ENCODE data around the gene NUDT14.

NUDT14 gene

DNA sequence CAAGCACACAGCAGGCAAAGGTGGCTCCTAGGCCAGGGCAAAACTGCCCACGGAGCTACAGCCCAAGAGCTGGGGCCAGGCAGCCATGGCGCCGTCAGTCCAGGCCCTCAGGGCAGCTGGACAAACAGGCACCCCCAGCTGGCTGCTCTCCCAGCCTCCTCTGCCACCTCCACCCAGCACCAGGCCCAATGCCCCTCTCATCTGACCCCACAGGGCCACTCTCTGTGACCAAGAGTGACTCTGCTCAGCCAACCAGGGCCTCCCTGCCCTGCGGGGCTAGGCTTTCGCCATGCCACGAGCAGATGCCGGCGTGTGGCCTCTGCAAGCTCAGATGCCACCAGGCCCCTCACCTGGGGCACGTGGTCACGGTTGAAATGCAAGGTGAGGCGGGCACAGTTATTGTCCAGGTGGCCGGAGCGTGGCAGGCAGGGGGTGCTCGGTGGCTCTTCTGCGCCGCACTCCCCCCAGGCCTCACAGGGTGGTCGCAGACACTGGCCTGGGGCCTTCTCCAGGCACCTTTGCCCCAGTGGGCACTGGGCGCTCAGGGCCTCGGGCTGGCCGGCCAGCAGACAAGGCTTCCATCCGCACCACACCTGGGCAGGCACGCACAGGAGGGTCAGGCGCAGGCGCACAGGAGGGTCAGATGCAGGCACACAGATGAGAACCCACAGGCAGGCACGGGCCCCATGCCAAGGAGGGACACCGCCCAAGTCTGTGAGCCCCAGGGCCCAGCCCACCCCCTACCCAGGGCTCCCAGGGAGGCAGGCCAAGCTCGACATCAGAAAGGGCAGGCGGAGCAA lies 35.5 kb downstream of the NUDT14 start:
- TF ChIP-seq KLF8 (tag by site-specific recombination; IDR thresholded peaks at IDR 0.05), result 0 out of 2 replicates have a peak, but pooled peaks have one; percentile 5
- TF ChIP-seq ZNF146 (tag by site-specific recombination; IDR thresholded peaks at IDR 0.05), result no peak
- TF ChIP-seq ZNF544 (tag by site-specific recombination; IDR thresholded peaks at IDR 0.05), result no peak
- H3K4me1 ChIP-seq (ENCODE audit: control insufficient read depth, insufficient read depth, low read length), result no peaks in the 10 kb centered on the region
- peaks cover 0 to 82% of the 10 kb centered on the region in 2 experiments; a peak in 1 of 3 replicates for H3K36me3 ChIP-seq (ENCODE audit: control insufficient read depth in 2 of 2, insufficient read depth in 1 of 2, low read length in 2 of 2)
- ChIA-PET CTCF (interaction anchor here (0.5 kb wide), 1 partner anchor 187 kb away, joined by 4 read pairs; no protein-coding TSS in a partner anchor), POLR2A (no interaction called here)
- no peak overlapping the region for H3K27ac ChIP-seq (ENCODE audit: extremely low read depth, low read depth, low read length)
- H3K9me3 ChIP-seq (ENCODE audit: control insufficient read depth, insufficient read depth, low read depth, low read length), result no peaks in the 10 kb centered on the region
- no peak overlapping the region for H3K4me3 ChIP-seq (ENCODE audit: low read depth, low read length)

DNA sequence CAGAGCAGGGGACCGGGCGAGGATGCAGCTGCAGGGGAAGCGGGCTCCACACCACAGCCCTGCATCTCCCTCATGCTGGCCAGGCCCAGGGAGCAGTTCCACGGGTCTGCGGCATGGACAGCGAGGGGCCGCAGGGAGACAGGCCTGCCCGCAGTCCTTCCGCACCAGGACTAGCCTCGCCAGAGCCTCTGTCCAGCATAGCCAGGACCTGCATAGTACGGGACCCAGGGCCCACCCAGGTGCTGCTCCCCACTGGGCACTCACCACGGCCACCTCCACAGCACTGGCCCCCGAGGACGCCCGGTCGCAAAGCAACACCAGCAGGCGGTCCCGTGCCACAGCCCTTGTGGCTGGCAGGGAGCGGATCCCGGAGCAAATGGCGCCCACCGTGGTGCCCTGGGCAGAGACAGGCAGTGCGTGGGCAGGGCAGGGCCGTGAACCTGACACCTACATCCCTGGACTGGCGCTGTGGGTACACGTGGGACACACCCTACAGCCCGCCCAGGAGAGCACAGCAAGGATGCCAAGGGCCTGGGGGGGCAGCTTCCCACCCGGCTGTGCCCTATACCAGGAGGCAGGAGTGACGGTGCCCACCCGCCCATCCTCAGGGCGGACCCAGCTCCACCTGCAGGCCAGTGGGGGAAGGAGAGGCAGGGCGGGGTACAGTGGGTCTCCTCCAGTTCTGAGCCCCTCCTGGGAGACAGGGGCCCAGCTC lies 36.3 kb downstream of the NUDT14 start:
- POLR2A ChIA-PET, result no interaction called here
- no peak overlapping the region for H3K27ac ChIP-seq (ENCODE audit: extremely low read depth, low read depth, low read length)
- no peaks in the 10 kb centered on the region for H3K4me1 ChIP-seq (ENCODE audit: control insufficient read depth, insufficient read depth, low read length)
- no peaks in the 10 kb centered on the region for H3K9me3 ChIP-seq (ENCODE audit: control insufficient read depth, insufficient read depth, low read depth, low read length)
- H3K4me3 ChIP-seq (ENCODE audit: low read depth, low read length), result no peak overlapping the region
- peaks cover 0 to 81% of the 10 kb centered on the region in 2 experiments; a peak in 1 of 3 replicates for H3K36me3 ChIP-seq (ENCODE audit: control insufficient read depth in 2 of 2, insufficient read depth in 1 of 2, low read length in 2 of 2)
- CTCF ChIA-PET, result interaction anchor here (0.5 kb wide), 1 partner anchor 186 kb away, joined by 4 read pairs; no protein-coding TSS in a partner anchor
- no peak for TF ChIP-seq ZNF157 (tag by site-specific recombination; IDR thresholded peaks at IDR 0.05)
- TF ChIP-seq ZNF768 (tag by site-specific recombination; IDR thresholded peaks at IDR 0.05), result no peak
- TF ChIP-seq, protein P1, sequence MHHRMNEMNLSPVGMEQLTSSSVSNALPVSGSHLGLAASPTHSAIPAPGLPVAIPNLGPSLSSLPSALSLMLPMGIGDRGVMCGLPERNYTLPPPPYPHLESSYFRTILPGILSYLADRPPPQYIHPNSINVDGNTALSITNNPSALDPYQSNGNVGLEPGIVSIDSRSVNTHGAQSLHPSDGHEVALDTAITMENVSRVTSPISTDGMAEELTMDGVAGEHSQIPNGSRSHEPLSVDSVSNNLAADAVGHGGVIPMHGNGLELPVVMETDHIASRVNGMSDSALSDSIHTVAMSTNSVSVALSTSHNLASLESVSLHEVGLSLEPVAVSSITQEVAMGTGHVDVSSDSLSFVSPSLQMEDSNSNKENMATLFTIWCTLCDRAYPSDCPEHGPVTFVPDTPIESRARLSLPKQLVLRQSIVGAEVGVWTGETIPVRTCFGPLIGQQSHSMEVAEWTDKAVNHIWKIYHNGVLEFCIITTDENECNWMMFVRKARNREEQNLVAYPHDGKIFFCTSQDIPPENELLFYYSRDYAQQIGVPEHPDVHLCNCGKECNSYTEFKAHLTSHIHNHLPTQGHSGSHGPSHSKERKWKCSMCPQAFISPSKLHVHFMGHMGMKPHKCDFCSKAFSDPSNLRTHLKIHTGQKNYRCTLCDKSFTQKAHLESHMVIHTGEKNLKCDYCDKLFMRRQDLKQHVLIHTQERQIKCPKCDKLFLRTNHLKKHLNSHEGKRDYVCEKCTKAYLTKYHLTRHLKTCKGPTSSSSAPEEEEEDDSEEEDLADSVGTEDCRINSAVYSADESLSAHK (tag by site-specific recombination; IDR thresholded peaks at IDR 0.05), result no peak
- TF ChIP-seq, protein P2, sequence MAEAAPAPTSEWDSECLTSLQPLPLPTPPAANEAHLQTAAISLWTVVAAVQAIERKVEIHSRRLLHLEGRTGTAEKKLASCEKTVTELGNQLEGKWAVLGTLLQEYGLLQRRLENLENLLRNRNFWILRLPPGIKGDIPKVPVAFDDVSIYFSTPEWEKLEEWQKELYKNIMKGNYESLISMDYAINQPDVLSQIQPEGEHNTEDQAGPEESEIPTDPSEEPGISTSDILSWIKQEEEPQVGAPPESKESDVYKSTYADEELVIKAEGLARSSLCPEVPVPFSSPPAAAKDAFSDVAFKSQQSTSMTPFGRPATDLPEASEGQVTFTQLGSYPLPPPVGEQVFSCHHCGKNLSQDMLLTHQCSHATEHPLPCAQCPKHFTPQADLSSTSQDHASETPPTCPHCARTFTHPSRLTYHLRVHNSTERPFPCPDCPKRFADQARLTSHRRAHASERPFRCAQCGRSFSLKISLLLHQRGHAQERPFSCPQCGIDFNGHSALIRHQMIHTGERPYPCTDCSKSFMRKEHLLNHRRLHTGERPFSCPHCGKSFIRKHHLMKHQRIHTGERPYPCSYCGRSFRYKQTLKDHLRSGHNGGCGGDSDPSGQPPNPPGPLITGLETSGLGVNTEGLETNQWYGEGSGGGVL (tag by site-specific recombination; IDR thresholded peaks at IDR 0.05), result no peak
- TF ChIP-seq ZNF776 (tag by site-specific recombination; IDR thresholded peaks at IDR 0.05; ENCODE audit: borderline replicate concordance), result no peak
- peak; percentile 21; the same call in 1 of the 2 replicates for TF ChIP-seq KLF8 (tag by site-specific recombination; IDR thresholded peaks at IDR 0.05)
- no peak for TF ChIP-seq ZNF221 (tag by site-specific recombination; IDR thresholded peaks at IDR 0.05; ENCODE audit: borderline replicate concordance)
- no peak for TF ChIP-seq ZNF76 (tag by site-specific recombination; IDR thresholded peaks at IDR 0.05; ENCODE audit: borderline replicate concordance, low read depth)
- TF ChIP-seq ZNF707 (tag by site-specific recombination; IDR thresholded peaks at IDR 0.05), result no peak
- TF ChIP-seq, protein P3, sequence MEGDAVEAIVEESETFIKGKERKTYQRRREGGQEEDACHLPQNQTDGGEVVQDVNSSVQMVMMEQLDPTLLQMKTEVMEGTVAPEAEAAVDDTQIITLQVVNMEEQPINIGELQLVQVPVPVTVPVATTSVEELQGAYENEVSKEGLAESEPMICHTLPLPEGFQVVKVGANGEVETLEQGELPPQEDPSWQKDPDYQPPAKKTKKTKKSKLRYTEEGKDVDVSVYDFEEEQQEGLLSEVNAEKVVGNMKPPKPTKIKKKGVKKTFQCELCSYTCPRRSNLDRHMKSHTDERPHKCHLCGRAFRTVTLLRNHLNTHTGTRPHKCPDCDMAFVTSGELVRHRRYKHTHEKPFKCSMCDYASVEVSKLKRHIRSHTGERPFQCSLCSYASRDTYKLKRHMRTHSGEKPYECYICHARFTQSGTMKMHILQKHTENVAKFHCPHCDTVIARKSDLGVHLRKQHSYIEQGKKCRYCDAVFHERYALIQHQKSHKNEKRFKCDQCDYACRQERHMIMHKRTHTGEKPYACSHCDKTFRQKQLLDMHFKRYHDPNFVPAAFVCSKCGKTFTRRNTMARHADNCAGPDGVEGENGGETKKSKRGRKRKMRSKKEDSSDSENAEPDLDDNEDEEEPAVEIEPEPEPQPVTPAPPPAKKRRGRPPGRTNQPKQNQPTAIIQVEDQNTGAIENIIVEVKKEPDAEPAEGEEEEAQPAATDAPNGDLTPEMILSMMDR (tag by site-specific recombination; IDR thresholded peaks at IDR 0.05), result 0 out of 2 replicates have a peak, but pooled peaks have one; percentile 9
- TF ChIP-seq ZNF664 (tag by site-specific recombination; IDR thresholded peaks at IDR 0.05), result no peak
- no peak for TF ChIP-seq GLI4 (tag by site-specific recombination; IDR thresholded peaks at IDR 0.05)
- TF ChIP-seq, protein P4, sequence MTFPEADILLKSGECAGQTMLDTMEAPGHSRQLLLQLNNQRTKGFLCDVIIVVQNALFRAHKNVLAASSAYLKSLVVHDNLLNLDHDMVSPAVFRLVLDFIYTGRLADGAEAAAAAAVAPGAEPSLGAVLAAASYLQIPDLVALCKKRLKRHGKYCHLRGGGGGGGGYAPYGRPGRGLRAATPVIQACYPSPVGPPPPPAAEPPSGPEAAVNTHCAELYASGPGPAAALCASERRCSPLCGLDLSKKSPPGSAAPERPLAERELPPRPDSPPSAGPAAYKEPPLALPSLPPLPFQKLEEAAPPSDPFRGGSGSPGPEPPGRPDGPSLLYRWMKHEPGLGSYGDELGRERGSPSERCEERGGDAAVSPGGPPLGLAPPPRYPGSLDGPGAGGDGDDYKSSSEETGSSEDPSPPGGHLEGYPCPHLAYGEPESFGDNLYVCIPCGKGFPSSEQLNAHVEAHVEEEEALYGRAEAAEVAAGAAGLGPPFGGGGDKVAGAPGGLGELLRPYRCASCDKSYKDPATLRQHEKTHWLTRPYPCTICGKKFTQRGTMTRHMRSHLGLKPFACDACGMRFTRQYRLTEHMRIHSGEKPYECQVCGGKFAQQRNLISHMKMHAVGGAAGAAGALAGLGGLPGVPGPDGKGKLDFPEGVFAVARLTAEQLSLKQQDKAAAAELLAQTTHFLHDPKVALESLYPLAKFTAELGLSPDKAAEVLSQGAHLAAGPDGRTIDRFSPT (tag by site-specific recombination; IDR thresholded peaks at IDR 0.05), result peak; percentile 19; the same call in 1 of the 2 replicates
- no peak for TF ChIP-seq ZNF785 (tag by site-specific recombination; IDR thresholded peaks at IDR 0.05)
- TF ChIP-seq ZNF549 (tag by site-specific recombination; IDR thresholded peaks at IDR 0.05), result no peak
- no peak for TF ChIP-seq SETDB1 (IDR thresholded peaks at IDR 0.05; ENCODE audit: insufficient read length, low read length)
- no peak for TF ChIP-seq ZNF791 (tag by site-specific recombination; IDR thresholded peaks at IDR 0.05)
- TF ChIP-seq, protein P5, sequence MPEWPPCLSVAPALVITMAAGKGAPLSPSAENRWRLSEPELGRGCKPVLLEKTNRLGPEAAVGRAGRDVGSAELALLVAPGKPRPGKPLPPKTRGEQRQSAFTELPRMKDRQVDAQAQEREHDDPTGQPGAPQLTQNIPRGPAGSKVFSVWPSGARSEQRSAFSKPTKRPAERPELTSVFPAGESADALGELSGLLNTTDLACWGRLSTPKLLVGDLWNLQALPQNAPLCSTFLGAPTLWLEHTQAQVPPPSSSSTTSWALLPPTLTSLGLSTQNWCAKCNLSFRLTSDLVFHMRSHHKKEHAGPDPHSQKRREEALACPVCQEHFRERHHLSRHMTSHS (tag by site-specific recombination; IDR thresholded peaks at IDR 0.05), result no peak
- no peak for TF ChIP-seq KLF1 (tag by site-specific recombination; IDR thresholded peaks at IDR 0.05)
- no peak for TF ChIP-seq ZNF274 (IDR thresholded peaks at IDR 0.05; ENCODE audit: low read length)
- TF ChIP-seq ZNF274 (tag by site-specific recombination; IDR thresholded peaks at IDR 0.05; ENCODE audit: borderline replicate concordance), result no peak
- TF ChIP-seq ZNF624 (tag by site-specific recombination; IDR thresholded peaks at IDR 0.05), result no peak

All from HEK293 (cell line).